DOHH2 (cell line): Measurements from ENCODE around the gene HERC6.

Experiments used
- EZH2phosphoT487 ChIP-seq: fragments of 200-600 bp; sonication (generic); IDR thresholded peaks from 2 replicates; pipeline ENCODE4 v1.6.1; 2017; ENCODE audit warnings: borderline replicate concordance, mild to moderate bottlenecking, antibody characterized with exemption, low read length, moderate library complexity, mixed read lengths
- TF ChIP-seq, protein P1 (sequence below): fragments of 200-600 bp; sonication (generic); IDR thresholded peaks from one replicate; pipeline ENCODE4 v1.5.1; 2014; ENCODE audit warnings: antibody characterized with exemption, mild to moderate bottlenecking, low read depth, low read length; ENCODE audit not compliant: poor library complexity, severe bottlenecking

DNA sequence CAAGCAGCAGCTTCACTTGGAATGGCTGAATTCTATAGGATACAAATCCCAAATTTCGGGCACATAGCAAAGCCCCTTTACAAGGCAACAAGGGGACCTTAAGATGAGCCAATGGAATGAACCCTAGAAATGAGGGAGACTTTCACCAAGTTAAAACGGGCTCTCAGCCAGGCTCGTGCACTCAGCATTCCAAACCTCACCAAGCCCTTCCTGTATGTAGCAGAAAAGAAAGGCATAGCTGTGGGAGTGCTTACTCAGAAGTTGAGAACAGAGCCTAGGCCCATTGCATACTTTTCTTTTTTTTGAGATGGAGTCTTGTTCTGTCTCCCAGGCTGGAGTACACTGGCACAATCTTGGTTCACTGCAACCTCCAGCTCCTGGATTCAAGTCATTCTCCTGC is 67.5 kb downstream of the HERC6 start:
- TF ChIP-seq, protein P1, sequence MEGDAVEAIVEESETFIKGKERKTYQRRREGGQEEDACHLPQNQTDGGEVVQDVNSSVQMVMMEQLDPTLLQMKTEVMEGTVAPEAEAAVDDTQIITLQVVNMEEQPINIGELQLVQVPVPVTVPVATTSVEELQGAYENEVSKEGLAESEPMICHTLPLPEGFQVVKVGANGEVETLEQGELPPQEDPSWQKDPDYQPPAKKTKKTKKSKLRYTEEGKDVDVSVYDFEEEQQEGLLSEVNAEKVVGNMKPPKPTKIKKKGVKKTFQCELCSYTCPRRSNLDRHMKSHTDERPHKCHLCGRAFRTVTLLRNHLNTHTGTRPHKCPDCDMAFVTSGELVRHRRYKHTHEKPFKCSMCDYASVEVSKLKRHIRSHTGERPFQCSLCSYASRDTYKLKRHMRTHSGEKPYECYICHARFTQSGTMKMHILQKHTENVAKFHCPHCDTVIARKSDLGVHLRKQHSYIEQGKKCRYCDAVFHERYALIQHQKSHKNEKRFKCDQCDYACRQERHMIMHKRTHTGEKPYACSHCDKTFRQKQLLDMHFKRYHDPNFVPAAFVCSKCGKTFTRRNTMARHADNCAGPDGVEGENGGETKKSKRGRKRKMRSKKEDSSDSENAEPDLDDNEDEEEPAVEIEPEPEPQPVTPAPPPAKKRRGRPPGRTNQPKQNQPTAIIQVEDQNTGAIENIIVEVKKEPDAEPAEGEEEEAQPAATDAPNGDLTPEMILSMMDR, result no peak
- no peak for TF ChIP-seq EZH2phosphoT487
